Measurements from ENCODE around the gene CFAP410.

CFAP410 gene

GRCh38 chr21:44329971-44330681, 9.1 kb downstream of the CFAP410 start:
- no peak for DNase-seq

- DNase-seq: no peak
These were observed 9.9 kb downstream of the CFAP410 start for GRCh38 chr21:44329086-44329889.

GRCh38 chr21:44328242-44328895, 10.8 kb downstream of the CFAP410 start:
- no peak for DNase-seq

GRCh38 chr21:44327603-44327974, 11.6 kb downstream of the CFAP410 start:
- no peak for DNase-seq

GRCh38 chr21:44326716-44327602, 12.2 kb downstream of the CFAP410 start:
- DNase-seq: no peak

GRCh38 chr21:44326272-44326647, 12.9 kb downstream of the CFAP410 start:
- no peak for DNase-seq

GRCh38 chr21:44325386-44326271, 13.6 kb downstream of the CFAP410 start:
- no peak for DNase-seq

GRCh38 chr21:44324854-44325107, 14.4 kb downstream of the CFAP410 start:
- DNase-seq: no peak

GRCh38 chr21:44324106-44324853, 14.9 kb downstream of the CFAP410 start:
- DNase-seq: no peak

GRCh38 chr21:44323591-44323990, 15.6 kb downstream of the CFAP410 start:
- DNase-seq: no peak

- no peak for DNase-seq
These were observed 16.4 kb downstream of the CFAP410 start for GRCh38 chr21:44322621-44323325.

GRCh38 chr21:44321846-44322450, 17.2 kb downstream of the CFAP410 start:
- no peak for DNase-seq

- no peak for DNase-seq
These were observed 18.3 kb downstream of the CFAP410 start for GRCh38 chr21:44320847-44321246.

- no peak for DNase-seq
These were observed 19.7 kb downstream of the CFAP410 start for GRCh38 chr21:44319407-44320065.

GRCh38 chr21:44318489-44319285, 20.5 kb downstream of the CFAP410 start:
- no peak for DNase-seq

GRCh38 chr21:44317871-44318270, 21.3 kb downstream of the CFAP410 start:
- no peak for DNase-seq

GRCh38 chr21:44317241-44317782, 21.9 kb downstream of the CFAP410 start:
- DNase-seq: no peak

GRCh38 chr21:44316277-44316900, 22.8 kb downstream of the CFAP410 start:
- DNase-seq: no peak
